GM12878 (cell line): Measurements from ENCODE around the gene CPEB1.

Source experiments
- BACH1 ChIP-seq: fragments of 450-650 bp; IDR thresholded peaks from 2 replicates; pipeline ENCODE4 v1.6.1; 2017; ENCODE audit warnings: mild to moderate bottlenecking, borderline replicate concordance
- CEBPB ChIP-seq, 2 experiments: fragments of 150-350 bp in 1 of 2; IDR thresholded peaks; 2 replicates each; pipeline ENCODE4 v1.6.1; 2012 to 2014; ENCODE audit warnings: low read depth in 2 of 2, low read length in 2 of 2, borderline replicate concordance in 1 of 2, inconsistent platforms in 1 of 2
- CTCF ChIP-seq, 3 experiments: IDR thresholded peaks in 2 of 3; conservative IDR thresholded peaks in 1 of 3; 2 replicates each; pipeline ENCODE4 v1.5.1; 2011; ENCODE audit warnings: low read depth in 3 of 3, low read length in 3 of 3, mild to moderate bottlenecking in 3 of 3, control low read depth in 2 of 3, moderate library complexity in 2 of 3, inconsistent platforms in 1 of 3, mixed read lengths in 1 of 3; ENCODE audit not compliant: control insufficient read depth in 2 of 3, insufficient read depth in 1 of 3; ENCODE audit errors: extremely low read depth in 1 of 3
- EZH2 ChIP-seq: IDR thresholded peaks from 2 replicates; pipeline ENCODE4 v1.6.1; 2012; ENCODE audit warnings: low read depth, mild to moderate bottlenecking, control low read depth, inconsistent platforms, low read length, borderline replicate concordance; ENCODE audit not compliant: control insufficient read depth
- HDAC2 ChIP-seq: fragments of 200-600 bp; sonication (generic); IDR thresholded peaks from 2 replicates; pipeline ENCODE4 v1.6.1; 2017
- NBN ChIP-seq: fragments of 450-650 bp; IDR thresholded peaks from 2 replicates; pipeline ENCODE4 v1.6.1; 2016
- POLR2AphosphoS5 ChIP-seq: IDR thresholded peaks from 2 replicates; pipeline ENCODE4 v1.6.1; 2011; ENCODE audit warnings: mild to moderate bottlenecking, low read length, inconsistent platforms
- RFX5 ChIP-seq: IDR thresholded peaks from 2 replicates; pipeline ENCODE4 v1.6.1; 2011; ENCODE audit warnings: low read depth, low read length, improper control_type of control experiment
- TCF12 ChIP-seq: IDR thresholded peaks from 2 replicates; pipeline ENCODE4 v1.6.1; 2011; ENCODE audit warnings: low read depth, mild to moderate bottlenecking, low read length
- USF1 ChIP-seq: IDR thresholded peaks from 2 replicates; pipeline ENCODE4 v1.6.1; 2011; ENCODE audit warnings: borderline replicate concordance, low read depth, mild to moderate bottlenecking, moderate library complexity, mixed read lengths, low read length; ENCODE audit not compliant: insufficient read depth; ENCODE audit errors: extremely low read length
- ZNF384 ChIP-seq: IDR thresholded peaks from 2 replicates; pipeline ENCODE4 v1.6.1; 2012; ENCODE audit warnings: low read depth, mild to moderate bottlenecking, low read length, improper control_type of control experiment, borderline replicate concordance

GRCh38 chr15:82595766-82596165 lies 51.4 kb downstream of the CPEB1 start:
- TF ChIP-seq RFX5 (no peak), HDAC2 (no peak), CTCF (IDR thresholded peaks at IDR 0.05 in 2 of 3, conservative IDR thresholded peaks at IDR 0.05 in 1 of 3; ENCODE audit: control insufficient read depth in 2 of 3, extremely low read depth in 1 of 3, insufficient read depth in 1 of 3, low read depth in 3 of 3, low read length in 3 of 3) (no peak), NBN (no peak), ZNF384 (no peak), POLR2AphosphoS5 (no peak), TCF12 (no peak), CEBPB (IDR thresholded peaks at IDR 0.05; ENCODE audit: borderline replicate concordance in 1 of 2, low read depth in 2 of 2, low read length in 2 of 2) (no peak), USF1 (no peak), BACH1 (no peak), EZH2 (no peak)
